Mesodermal cell (in vitro differentiated cells): ENCODE results near the gene CAPN11.

Experiments
- H3K27ac ChIP-seq: 2 replicates; pipeline ENCODE4 v1.7.0; 2013; ENCODE audit warnings: mild to moderate bottlenecking, low read depth, low read length, moderate library complexity; ENCODE audit not compliant: severe bottlenecking
- H3K36me3 ChIP-seq: 2 replicates; pipeline ENCODE4 v1.7.1; 2013; ENCODE audit warnings: mild to moderate bottlenecking, low read length, moderate library complexity; ENCODE audit not compliant: control insufficient read depth, insufficient read depth
- H3K4me1 ChIP-seq: one replicate; pipeline ENCODE4 v1.7.1; 2013; ENCODE audit warnings: mild to moderate bottlenecking, low read length; ENCODE audit not compliant: insufficient read depth, control insufficient read depth, poor library complexity, severe bottlenecking
- H3K4me3 ChIP-seq: 2 replicates; pipeline ENCODE4 v1.7.0; 2013; ENCODE audit warnings: low read length, control low read depth, mild to moderate bottlenecking; ENCODE audit not compliant: insufficient read depth, poor library complexity, severe bottlenecking; ENCODE audit errors: extremely low read depth
- H3K9me3 ChIP-seq: 2 replicates; pipeline ENCODE4 v1.7.1; 2013; ENCODE audit warnings: mild to moderate bottlenecking, low read length, moderate library complexity; ENCODE audit not compliant: control insufficient read depth
- WGBS, 2 experiments: methylation state at CpG; one replicate each; pipeline ENCODE4 v1.1.5; 2013; ENCODE audit warnings: missing lambda C conversion rate in 2 of 2; ENCODE audit not compliant: insufficient coverage in 2 of 2; 5-methylcytosine and 5-hydroxymethylcytosine counted together

The CAPN11 gene

DNA sequence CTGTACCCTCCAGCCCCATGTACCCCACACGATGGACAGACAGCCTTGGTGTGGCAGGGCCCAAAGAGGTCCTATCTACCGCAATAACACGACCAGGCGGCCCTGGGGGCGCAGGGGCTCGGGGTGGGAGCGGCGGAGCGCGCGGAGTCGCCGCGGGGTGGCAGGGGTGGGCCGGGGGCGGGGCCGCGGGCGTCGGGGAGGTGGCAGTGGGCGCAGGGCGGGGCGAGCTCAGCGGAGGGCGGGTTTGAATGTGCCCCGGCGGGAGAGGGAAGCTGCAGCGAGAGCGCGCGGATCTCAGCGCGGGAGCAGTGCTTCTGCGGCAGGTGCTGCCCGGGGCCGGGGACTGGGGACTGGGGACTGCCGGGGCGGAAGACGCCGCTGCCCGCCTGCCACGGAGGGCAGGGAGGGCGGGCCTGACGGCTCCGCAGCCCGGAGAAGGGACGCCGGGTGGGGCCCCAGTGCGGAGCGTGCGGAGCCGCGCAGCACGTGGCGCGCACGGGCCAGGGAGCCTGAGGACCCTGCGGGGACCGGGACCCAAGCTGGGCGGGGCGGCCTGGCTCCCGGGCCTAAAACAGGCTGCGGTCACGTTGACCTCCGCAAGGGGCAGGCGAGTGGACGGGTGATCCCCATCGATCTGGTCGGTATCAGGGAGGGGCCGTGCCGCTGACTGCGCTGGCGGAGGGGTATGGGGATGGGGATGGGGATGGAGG is 64.9 kb downstream of the CAPN11 start, which contains the start of gene SLC29A1:
Gene SLC29A1, plus strand, starts transcription at position 277 of the 710 bp plus-strand sequence. CDS start 3,719 bp downstream, outside the sequence.
- 0% methylated on average over 49 to 63 of the region's 73 CpGs for WGBS, 2 experiments
- Histone ChIP-seq H3K4me1 (peaks cover 31% of the 10 kb centered on the region), H3K27ac (no peak within 1 kb of the TSS), H3K4me3 (peak within 1 kb of the TSS; percentile 44), H3K9me3 (no peaks in the 10 kb centered on the region), H3K36me3 (no peaks in the 10 kb centered on the region)

DNA sequence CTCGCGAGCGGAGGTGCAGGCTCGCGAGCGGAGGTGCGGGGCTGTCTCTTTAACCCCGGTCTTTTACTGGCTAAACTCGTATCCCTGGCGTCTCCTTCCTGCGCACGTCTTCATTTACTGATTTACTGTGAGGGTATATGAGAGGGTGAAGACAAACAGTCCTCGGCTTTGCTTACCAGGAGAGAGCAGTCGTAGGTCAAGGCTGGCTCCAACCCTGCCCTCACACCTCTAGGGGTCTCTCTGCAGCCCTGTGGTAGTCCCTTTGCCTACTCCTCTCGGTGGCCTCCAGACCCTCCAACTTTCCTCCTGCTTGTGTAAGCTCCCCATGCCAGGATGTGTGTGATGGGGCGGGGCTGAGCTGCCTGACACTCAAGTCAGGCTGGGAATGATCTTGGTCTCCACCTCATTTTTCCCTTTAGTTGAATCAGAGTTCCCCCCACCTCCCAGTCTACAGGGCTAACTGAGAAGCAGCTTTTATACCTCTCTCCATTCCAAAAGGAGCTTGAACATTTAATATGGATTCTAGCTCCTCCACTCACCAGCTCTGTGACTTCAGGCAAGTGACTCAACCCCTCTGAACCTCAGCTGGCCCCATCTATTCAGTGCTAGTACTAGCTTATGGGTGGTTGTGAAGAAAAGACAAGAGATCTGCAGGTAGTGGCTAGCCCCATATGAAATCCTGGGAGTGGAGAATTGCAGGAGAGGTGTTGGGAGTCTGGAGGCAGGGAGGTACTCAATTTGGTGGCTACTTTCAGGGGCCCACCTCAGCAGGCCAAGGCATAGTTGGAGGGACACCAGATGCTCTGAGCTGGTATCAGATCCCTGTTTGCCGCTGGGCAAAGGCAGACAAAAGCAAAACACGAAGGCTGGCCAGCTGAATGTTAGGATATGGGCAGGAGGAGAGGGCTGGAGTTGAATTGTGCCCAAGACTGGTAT is 65.7 kb downstream of the CAPN11 start:
- WGBS, 2 experiments, result 18 to 29% methylated on average over 5 to 9 of the region's 18 CpGs
- Histone ChIP-seq H3K36me3 (peaks cover 3% of the 10 kb centered on the region), H3K9me3 (no peaks in the 10 kb centered on the region), H3K4me1 (peaks cover 25% of the 10 kb centered on the region), H3K27ac (no peak overlapping the region), H3K4me3 (peak overlapping the region; percentile 44)

DNA sequence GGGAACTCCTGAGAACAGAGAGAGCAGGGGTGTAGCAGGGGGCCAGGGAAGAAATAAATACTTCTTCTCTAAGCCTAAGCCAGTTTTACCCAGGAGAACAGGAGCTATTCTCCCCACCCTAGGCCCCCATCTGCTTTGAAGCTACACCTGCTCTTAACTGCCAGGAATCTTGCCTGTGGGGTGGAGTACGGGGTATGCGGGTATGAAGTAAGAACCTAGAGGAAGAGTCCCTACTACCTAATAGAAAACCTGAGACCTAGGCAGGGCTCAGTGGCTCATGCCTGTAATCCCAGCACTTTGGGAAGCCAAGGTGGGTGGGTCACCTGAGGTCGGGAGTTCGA is 66.3 kb downstream of the CAPN11 start:
- Histone ChIP-seq H3K36me3 (peaks cover 9% of the 10 kb centered on the region), H3K9me3 (no peaks in the 10 kb centered on the region), H3K27ac (no peak overlapping the region), H3K4me3 (no peak overlapping the region), H3K4me1 (peaks cover 25% of the 10 kb centered on the region)
- WGBS, 2 experiments, result 86% methylated on average over 2 of the region's 4 CpGs; no CpG with 5 or more reads in 1 of the 2 experiments

DNA sequence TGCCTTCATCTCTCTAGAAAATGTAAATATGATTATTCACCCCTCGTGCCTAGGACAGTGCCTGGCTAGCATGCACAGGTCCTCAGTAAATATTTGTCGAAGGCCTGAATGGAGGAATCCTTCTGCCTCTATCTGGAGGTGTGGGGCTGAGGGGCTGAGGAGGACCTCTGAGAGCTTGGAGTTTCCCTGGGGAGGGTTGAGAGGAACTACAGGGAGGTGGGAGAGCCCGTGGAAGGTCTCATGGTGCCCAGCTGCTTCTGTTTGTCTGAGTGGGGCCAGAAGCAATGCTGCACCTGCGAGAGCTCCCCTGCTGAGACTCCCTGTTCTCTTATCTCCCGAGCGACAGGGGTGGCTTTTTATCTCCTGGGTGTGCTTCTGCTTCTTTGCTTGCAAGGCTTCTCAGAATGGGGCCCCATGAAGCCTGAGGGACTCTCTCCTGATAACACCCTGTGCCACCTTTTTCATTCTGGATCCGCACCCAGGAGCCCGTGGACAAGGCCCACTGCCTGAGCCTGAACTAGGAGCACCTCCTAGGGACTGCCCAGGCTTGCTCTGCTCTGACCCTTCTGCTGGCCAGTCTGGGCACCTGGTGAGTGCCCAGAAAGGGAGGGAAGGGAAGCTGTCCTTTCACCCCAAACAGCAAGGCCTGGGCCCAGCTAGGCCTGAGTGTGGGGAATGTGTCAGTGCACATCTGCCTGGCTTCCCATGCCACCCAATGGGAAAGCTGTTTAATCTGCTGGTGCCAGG is 67.1 kb downstream of the CAPN11 start:
- peaks cover 25% of the 10 kb centered on the region for H3K4me1 ChIP-seq
- 83 to 89% methylated on average over 6 to 7 of the region's 8 CpGs for WGBS, 2 experiments
- H3K27ac ChIP-seq, result no peak overlapping the region
- no peak overlapping the region for H3K4me3 ChIP-seq
- no peaks in the 10 kb centered on the region for H3K9me3 ChIP-seq
- peaks cover 12% of the 10 kb centered on the region for H3K36me3 ChIP-seq

DNA sequence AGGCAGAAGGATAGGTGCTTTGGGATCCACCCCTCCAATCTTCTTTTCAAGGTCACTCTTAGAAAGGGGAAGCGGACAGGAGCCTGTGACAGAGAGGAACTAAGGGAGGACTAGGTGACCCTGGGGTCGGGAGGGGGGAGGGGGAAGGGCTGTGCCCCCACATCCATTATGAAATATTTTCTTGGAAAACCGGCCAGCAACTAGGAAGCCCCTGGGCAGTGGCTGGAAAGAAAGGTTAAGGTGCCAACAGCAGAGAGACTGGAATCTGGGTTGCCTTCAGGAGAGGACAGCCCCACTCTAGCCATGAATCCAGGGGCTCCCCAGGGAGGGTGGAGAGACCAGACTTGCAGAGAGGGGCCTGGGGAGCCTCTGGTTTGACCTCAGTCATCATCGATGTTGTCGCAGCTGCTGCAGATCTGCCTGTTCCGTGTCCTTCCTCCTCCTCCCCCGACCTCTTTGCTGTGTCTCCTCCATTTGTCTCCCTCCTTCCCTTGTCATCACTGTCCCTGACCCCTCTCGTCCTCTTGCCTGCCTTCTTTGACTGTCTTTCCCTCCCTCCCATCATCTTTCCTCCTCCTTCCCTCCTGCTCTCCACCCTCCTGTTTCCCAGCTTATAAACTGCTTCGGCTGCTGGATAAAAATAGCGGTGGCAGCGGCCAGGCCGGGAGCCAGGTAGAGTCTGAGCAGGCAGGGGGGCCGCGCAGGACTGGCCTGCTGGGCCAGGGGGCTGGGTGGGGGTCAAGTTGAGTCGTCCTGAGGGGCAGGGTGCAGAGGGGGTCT is 67.9 kb downstream of the CAPN11 start:
- no peaks in the 10 kb centered on the region for H3K9me3 ChIP-seq
- 64 to 77% methylated on average over 6 to 8 of the region's 15 CpGs for WGBS, 2 experiments
- no peak overlapping the region for H3K27ac ChIP-seq
- no peak overlapping the region for H3K4me3 ChIP-seq
- H3K4me1 ChIP-seq, result peaks cover 25% of the 10 kb centered on the region
- H3K36me3 ChIP-seq, result peaks cover 12% of the 10 kb centered on the region

DNA sequence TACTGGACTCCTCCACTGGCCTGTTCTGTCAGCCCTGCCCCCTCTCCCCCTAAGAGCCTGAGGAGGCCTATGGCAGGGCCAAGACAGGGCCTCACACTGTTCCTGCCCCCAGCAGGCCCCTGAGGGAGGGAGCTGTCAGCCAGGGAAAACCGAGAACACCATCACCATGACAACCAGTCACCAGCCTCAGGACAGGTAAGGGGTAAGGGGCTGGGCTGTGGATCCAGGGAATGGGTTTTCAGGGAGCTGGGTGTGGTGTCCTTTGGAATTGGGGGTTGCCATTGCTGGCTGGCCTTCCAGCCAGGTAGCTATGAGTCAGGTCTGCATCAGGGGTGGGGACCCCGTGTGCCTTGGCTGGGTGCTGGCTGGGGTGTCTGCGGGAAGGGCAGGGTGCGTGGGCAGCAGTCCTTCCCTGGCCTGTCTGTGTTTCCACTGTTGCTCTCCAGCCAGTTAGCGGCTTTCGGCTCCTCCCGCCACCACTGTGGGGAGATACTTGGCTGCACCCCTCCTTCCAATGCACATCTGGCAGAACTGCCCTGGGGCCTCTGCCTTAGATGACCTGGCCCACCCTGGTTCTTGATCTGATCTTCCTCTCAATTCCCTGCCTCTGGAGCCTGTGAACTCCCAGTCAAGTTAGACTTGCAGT is 68.7 kb downstream of the CAPN11 start:
- no peak overlapping the region for H3K4me3 ChIP-seq
- 94 to 96% methylated on average over 6 of the region's 7 CpGs for WGBS, 2 experiments
- H3K27ac ChIP-seq, result no peak overlapping the region
- H3K9me3 ChIP-seq, result no peaks in the 10 kb centered on the region
- H3K36me3 ChIP-seq, result peaks cover 16% of the 10 kb centered on the region
- peaks cover 20% of the 10 kb centered on the region for H3K4me1 ChIP-seq

DNA sequence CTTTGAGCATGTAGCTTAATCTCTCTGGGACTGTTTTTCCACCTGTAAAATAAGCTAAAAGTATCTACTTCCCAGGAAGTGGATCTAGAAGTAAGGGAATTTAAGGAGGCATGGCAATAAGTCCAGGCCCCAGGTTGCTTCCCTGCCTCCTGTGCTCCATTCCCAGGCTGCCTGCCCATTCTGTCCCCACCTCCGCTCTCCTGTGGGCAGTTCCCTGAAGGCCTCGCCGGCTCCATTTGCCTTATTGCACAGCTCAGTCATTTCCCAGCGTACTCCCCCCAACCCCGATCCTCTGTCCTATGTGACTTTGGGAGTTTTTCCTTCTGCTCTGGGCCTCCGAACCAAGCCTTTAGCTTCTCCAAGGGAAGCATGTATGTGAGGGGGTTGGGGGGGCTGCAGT is 69.4 kb downstream of the CAPN11 start:
- H3K36me3 ChIP-seq, result peaks cover 17% of the 10 kb centered on the region
- no peaks in the 10 kb centered on the region for H3K9me3 ChIP-seq
- WGBS, 2 experiments, result 44 to 76% methylated on average over 1 to 5 of the region's 6 CpGs
- no peak overlapping the region for H3K4me3 ChIP-seq
- peaks cover 18% of the 10 kb centered on the region for H3K4me1 ChIP-seq
- no peak overlapping the region for H3K27ac ChIP-seq

DNA sequence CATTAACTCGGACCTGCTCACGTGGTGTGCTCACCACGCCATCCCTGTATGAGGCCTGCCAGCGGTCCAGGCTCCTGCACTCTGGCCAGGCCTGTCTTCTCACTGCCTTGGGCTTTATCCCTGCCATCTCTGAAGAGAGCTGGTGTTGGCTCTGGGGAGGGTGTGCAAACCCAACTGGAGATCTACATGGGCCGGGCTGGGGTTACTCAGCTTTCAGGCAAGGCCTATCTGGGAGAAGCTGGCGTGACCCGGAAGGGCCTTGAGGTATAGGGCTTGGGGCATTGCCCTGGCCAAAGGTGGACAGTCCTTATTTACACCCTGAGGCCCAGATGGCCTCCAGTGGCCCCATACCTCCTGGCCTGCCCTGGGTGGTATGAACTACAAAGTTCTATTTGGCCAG is 69.8 kb downstream of the CAPN11 start:
- H3K36me3 ChIP-seq, result peaks cover 17% of the 10 kb centered on the region
- WGBS, 2 experiments, result 93 to 94% methylated on average over 6 to 7 of the region's 7 CpGs
- peaks cover 20% of the 10 kb centered on the region for H3K4me1 ChIP-seq
- H3K9me3 ChIP-seq, result no peaks in the 10 kb centered on the region
- H3K27ac ChIP-seq, result no peak overlapping the region
- H3K4me3 ChIP-seq, result no peak overlapping the region

DNA sequence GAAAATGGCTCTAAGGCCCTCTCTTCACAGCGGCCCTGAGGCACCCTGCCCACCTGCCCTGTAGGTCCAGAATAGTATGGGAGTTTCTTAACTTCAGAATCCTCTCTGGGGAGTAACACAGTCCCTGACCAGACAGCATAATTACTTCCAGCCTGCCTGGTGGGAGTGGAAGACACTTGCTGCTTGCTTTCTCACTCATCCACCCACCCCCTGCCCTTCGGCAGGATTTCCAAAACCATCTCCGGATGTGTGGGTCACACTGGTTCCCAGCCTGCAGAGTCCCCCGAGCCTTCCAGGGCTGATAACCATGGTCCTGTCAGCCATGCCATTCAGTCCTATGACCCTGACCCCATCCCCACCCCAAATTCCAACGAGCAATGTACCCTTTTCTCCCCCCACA is 70.2 kb downstream of the CAPN11 start:
- peaks cover 17% of the 10 kb centered on the region for H3K36me3 ChIP-seq
- H3K27ac ChIP-seq, result no peak overlapping the region
- H3K9me3 ChIP-seq, result no peaks in the 10 kb centered on the region
- peaks cover 20% of the 10 kb centered on the region for H3K4me1 ChIP-seq
- 69 to 94% methylated on average over 3 to 5 of the region's 5 CpGs for WGBS, 2 experiments
- no peak overlapping the region for H3K4me3 ChIP-seq
